Amygdala (tissue), 56 donors: Measurements from ENCODE around the gene RFTN1.
A peak's percentile ranks its signal among the peaks of the same experiment; 100 is the strongest.

Experiments
- DNase-seq, 56 donors: peaks; one replicate each; lab custom pipeline; 2025; lab: John Stamatoyannopoulos, UW

Gene RFTN1

DNA sequence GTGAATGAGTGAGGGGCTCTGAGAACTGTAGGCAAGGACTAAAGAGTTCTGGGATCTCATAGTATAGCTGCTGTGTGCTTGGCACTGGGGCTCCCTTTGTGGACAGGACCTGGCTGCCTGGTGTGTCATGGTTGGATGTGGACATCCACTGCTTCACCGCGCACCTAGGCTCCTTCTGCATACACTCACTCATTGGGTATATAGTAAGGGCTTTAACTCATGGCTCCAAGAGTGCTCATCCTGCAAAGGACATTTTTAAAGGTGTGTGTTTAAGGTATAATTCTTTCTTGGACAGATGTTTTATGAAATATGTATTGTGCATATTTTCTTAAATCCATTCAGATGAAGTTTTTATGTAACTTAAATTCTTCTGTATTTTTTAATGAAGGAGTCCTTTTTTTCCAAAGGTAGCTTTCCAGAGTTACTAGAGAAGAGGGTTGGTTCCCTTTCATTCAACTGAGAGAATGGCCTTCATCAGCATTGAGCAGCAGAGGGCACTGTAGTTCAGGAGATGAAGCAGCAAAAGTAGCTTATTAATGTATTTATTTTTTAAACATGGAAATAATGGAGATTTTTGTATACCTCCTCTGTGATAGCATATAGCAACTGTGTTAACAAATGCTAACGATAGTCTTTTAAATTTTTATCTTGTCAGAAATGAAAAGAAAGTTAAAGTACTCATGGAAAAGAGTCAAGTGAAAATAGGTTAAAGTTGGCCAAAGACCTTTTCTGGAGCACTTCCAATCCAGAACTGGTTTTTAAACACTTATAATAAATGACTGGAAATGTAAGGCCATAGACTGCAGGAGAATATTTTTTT lies 223.3 kb downstream of the RFTN1 start:
- peak in 9 of 56 donors; percentile 5 to 67 (median 34) for DNase-seq

DNA sequence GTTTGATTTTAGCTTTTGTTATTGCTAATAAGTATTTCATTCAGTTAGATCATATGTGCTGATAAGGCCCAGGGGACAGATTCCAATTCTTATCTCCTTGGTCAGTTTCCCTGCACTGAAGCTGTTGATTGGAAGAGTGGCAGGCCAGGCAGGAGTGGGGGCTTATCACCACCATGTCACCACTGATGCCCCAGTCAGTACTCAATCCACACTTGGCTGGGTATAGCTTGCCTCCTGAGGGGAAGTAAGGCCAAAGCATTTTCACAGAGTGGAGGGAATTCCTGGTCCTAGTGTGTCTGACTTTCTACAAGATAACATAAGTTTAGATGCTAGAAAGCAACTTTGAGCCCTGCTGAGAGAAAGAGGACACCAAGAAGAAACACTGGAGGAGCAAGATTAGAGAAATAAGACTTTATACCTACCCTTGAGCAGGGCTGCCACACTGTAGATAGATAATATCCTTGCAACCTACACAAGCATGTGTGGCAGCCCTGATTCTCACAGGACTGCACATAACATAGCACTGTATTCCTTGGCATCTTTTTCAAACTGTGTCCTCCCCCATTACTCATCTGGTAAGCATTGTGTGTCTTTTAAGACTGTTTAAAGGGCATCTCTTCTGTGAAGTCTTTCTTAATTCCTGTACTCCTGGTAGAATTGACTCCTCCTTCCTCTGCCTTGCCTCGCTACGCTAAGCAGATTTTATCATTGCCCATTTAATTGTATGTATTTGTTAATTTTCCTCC lies 224.2 kb downstream of the RFTN1 start:
- DNase-seq: no peak

DNA sequence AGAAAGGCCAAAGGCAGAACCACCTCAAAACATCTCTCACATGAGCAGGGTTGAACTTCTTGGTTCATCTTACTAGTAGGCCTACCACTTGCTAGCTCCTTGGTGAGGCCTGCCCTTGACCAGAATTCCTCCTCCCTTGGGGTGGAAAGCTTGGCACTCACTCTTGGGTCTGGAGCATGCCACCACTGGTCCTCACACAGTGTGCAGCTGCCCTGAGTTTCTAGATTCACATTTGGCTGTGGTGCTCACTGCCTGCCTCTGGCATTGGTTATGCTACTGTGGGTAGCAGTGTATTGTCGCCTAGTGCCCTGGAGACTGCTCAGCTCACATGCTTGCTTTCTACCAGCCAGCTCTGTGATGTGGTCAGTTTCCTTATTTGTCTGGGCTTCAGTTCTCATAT lies 224.8 kb downstream of the RFTN1 start:
- DNase-seq: peak in 1 of 56 donors; percentile 16

GRCh38 chr3:16286751-16287543 lies 226.6 kb downstream of the RFTN1 start:
- DNase-seq: no peak

DNA sequence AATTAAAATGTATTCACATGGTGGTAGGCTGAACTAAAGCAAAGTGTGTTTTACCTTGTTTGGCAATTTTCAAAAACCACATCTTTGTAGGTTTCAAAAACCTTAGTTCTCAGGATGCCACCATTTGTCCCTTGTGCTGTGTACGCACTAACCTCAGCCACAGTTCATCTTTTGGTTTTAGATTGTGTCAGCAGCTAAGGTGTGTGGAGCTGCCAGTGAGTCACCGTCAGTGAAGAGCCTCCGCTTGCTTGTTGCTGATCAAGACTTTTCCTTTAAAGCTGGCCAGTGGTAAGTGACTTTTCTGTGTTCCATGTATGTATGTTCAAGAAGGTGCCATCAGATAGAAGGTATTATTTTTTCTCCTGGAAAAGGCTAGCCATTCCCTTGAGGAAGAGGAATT lies 227.3 kb downstream of the RFTN1 start:
- DNase-seq: no peak

DNA sequence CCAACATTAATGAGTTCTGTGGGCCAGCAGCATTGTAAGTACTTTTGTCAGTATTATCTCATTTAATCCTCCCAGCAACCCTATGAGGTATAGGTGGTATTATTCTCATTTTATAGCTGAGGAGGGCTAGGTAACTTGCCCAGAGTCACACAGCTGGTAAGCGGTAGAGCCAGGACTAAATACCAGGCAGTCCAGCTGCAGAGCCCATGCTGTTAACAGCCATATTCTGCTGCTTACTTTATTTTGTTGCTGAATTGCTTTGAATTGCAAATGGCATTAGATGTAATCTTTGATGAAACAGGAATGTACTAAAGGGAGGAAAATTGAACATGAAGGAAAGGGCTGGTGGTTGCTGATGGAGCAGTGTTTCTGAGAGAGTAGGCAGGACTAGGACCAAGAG lies 228.9 kb downstream of the RFTN1 start:
- no peak for DNase-seq

DNA sequence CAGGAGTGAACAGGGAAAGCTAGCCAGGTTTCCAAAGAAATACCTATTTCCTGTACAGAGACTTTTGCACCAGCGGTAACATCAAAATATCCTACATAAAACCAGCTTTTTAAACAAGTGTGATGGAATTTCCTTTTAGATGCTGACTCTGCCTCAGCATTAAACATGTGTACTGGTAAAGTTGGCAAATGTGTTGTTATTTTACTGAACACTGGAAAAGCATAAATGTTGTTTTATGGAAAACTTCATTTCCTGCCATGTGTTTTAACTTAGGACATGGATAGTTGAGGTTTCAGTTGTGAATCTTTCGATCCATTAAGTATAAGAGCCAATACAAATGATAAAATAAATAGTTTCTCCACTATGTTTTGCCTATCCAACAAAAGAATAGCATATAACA lies 232.8 kb downstream of the RFTN1 start:
- DNase-seq: no peak

- no peak for DNase-seq
Observed at GRCh38 chr3:16279010-16279801, 234.3 kb downstream of the RFTN1 start.

DNA sequence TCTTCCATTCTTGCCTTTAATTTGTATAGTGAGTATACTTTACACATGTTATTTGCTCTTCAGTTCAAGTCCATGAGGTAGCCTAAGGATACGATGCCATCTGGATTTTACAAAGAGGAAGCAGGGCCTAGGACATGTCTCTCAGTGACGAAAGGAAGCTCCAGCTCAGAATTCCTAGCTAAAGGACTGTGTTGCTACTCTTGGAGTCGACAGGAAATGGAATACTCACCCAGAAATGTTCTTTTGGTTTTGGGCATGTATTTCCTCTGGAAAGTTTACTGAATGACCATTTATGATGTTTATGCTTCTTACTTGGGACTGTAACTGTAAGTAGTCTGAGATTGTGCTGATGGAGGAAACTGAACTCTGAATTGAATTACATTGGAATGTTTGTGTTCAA lies 236.0 kb downstream of the RFTN1 start:
- DNase-seq: no peak

DNA sequence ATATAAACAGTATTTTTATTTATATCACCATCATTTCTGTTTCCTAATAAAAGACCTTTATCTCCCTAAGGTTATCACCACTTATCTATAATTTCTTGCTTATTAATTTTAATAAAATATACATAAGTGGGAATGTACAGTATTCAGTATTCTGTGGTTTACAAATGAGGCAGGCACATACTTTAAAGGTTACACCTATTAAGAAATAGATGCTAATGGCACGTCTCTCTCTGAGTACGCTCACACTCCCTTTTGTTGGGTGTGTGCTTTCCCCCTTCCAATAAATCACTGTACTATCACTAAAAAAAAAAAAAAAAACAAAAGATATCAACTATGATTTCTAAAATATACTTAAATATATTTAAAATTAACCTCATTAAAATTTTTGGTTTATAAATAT lies 239.6 kb downstream of the RFTN1 start:
- no peak for DNase-seq

- DNase-seq: no peak
Observed at GRCh38 chr3:16272588-16272987, 240.9 kb downstream of the RFTN1 start.

- no peak for DNase-seq
Observed at GRCh38 chr3:16270855-16271254, 242.6 kb downstream of the RFTN1 start.

DNA sequence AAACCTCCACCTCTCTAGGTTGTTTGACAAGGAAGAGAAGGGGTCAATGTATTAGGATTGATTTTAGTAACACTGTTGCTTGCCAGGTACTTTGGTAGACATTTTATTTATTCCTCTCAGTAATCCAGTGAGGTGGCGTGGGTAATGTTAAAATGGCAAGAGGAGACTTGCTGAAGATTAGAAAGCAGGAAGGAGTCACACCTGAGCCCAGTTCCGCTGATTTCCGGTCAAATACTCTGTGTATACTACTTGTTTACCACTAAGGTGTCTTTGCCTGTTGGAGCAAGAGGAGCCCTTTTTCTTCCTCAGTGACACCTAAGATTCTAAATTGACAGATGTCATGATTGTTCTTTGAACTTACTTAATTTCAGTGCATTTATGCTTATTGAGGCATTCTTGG lies 246.8 kb downstream of the RFTN1 start:
- no peak for DNase-seq
